ENCODE results near the gene ASB1.

Gene ASB1

GRCh38 chr2:238473523-238473922 is 46.8 kb downstream of the ASB1 start:
- DNase-seq = no peak

GRCh38 chr2:238475034-238475433 is 48.3 kb downstream of the ASB1 start:
- DNase-seq = no peak

- DNase-seq = no peak
Measured at GRCh38 chr2:238475566-238475965, 48.8 kb downstream of the ASB1 start.

GRCh38 chr2:238476258-238476657 is 49.5 kb downstream of the ASB1 start:
- no peak for DNase-seq

- DNase-seq = no peak
Measured at GRCh38 chr2:238478216-238478615, 51.5 kb downstream of the ASB1 start.

GRCh38 chr2:238479847-238480246 is 53.1 kb downstream of the ASB1 start:
- no peak for DNase-seq

GRCh38 chr2:238483021-238483420 is 56.3 kb downstream of the ASB1 start:
- DNase-seq = peak; percentile 51

- peak; percentile 42 for DNase-seq
Measured at GRCh38 chr2:238483656-238484055, 56.9 kb downstream of the ASB1 start.

GRCh38 chr2:238484522-238485452 is 58.1 kb downstream of the ASB1 start:
- no peak for DNase-seq

- no peak for DNase-seq
Measured at GRCh38 chr2:238486123-238486848, 59.6 kb downstream of the ASB1 start.

GRCh38 chr2:238487134-238487533 is 60.4 kb downstream of the ASB1 start:
- DNase-seq = no peak

GRCh38 chr2:238487652-238488346 is 61.1 kb downstream of the ASB1 start:
- DNase-seq = no peak

GRCh38 chr2:238488347-238488826 is 61.7 kb downstream of the ASB1 start:
- DNase-seq = no peak

GRCh38 chr2:238489431-238489830 is 62.7 kb downstream of the ASB1 start:
- DNase-seq = no peak

- DNase-seq = no peak
Measured at GRCh38 chr2:238489896-238490295, 63.2 kb downstream of the ASB1 start.

GRCh38 chr2:238492840-238493239 is 66.1 kb downstream of the ASB1 start:
- DNase-seq = no peak

GRCh38 chr2:238493411-238493810 is 66.7 kb downstream of the ASB1 start:
- no peak for DNase-seq

- no peak for DNase-seq
Measured at GRCh38 chr2:238493880-238494572, 67.3 kb downstream of the ASB1 start.

- no peak for DNase-seq
Measured at GRCh38 chr2:238494573-238494961, 67.8 kb downstream of the ASB1 start.

GRCh38 chr2:238495422-238495821 is 68.7 kb downstream of the ASB1 start:
- no peak for DNase-seq

GRCh38 chr2:238496756-238497609 is 70.3 kb downstream of the ASB1 start:
- DNase-seq = no peak

- no peak for DNase-seq
Measured at GRCh38 chr2:238497610-238498005, 70.9 kb downstream of the ASB1 start.

Measured in fibroblast of skin of right biceps (primary cell).